Measurements from ENCODE around the gene NLK. TPM values are rescaled to one million over a fixed set of nuclear protein-coding genes. Genes with fewer than 3 reads are reported as not detected.

The NLK gene
- total and polyA plus RNA-seq, 10 of the 15 experiments (the other 5 are each of a cell fraction or from before 2014, with no cell fraction given), result 5.0 to 22.9 (median 15.0) TPM

GRCh38 chr17:28101919-28102318, 59.4 kb downstream of the NLK start:
- FAIRE-seq (no peak), DNase-seq (ENCODE audit: low read depth, low spot score) (no peak), ATAC-seq (no peak)
- intact Hi-C loops (cut with micrococcal nuclease; ENCODE audit: unreplicated experiment) (no loop called here), in situ Hi-C loops (cut with MboI) (no loop called here)
- H3K27me3 ChIP-seq (replicated peaks in 1 of 2; ENCODE audit: control insufficient read depth in 2 of 2, insufficient read depth in 2 of 2, low read length in 1 of 2), result no peaks in the 10 kb centered on the region
- H3K4me2 ChIP-seq (ENCODE audit: control insufficient read depth, insufficient read depth), result no peak overlapping the region
- H3K9ac ChIP-seq (ENCODE audit: control insufficient read depth, insufficient read depth, low read length), result no peak overlapping the region
- no peak overlapping the region for H2AFZ ChIP-seq (ENCODE audit: control insufficient read depth, low read depth, low read length)
- H3K4me3 ChIP-seq, result no peak overlapping the region
- no peaks in the 10 kb centered on the region for H3K36me3 ChIP-seq (ENCODE audit: control insufficient read depth in 2 of 2, insufficient read depth in 2 of 2, low read length in 1 of 2)
- no peaks in the 10 kb centered on the region for H3K79me2 ChIP-seq (ENCODE audit: control insufficient read depth, insufficient read depth, low read length)
- H3K4me1 ChIP-seq (ENCODE audit: control insufficient read depth, insufficient read depth, low read length), result peaks cover 10% of the 10 kb centered on the region; the same call in 1 of the 2 replicates
- H3K9me3 ChIP-seq (replicated peaks; ENCODE audit: control insufficient read depth, insufficient read depth, low read length), result no peaks in the 10 kb centered on the region
- ChIA-PET RAD21 (ENCODE audit: unreplicated experiment) (no interaction called here), POLR2A (no interaction called here), CTCF (interaction anchor here (0.6 to 0.9 kb wide), 2 partner anchors 23 to 47 kb away, joined by 3 read pairs; no protein-coding TSS in a partner anchor), SMC1A (ENCODE audit: uncharacterized antibody, unreplicated experiment) (interaction anchor here (1.2 to 2.0 kb wide), 3 partner anchors 10 to 150 kb away, joined by 3 to 12 read pairs (median 5); no protein-coding TSS in a partner anchor)
- H4K20me1 ChIP-seq (ENCODE audit: control insufficient read depth, insufficient read depth), result no peaks in the 10 kb centered on the region
- H3K27ac ChIP-seq (ENCODE audit: control insufficient read depth, insufficient read depth), result no peak overlapping the region
- BruUV-seq (replicated peaks), result no TSS peak
- TF ChIP-seq NFYA (IDR thresholded peaks at IDR 0.05; ENCODE audit: borderline replicate concordance, low read depth, low read length), result no peak
- TF ChIP-seq YBX1 (IDR thresholded peaks at IDR 0.05), result no peak
- no peak for TF ChIP-seq TCF7 (IDR thresholded peaks at IDR 0.05; ENCODE audit: borderline replicate concordance)
- no peak for TF ChIP-seq ZNF217 (IDR thresholded peaks at IDR 0.05)
- no peak for TF ChIP-seq ZSCAN29 (IDR thresholded peaks at IDR 0.05)
- no peak for TF ChIP-seq FOXK2 (IDR thresholded peaks at IDR 0.05)
- no peak for TF ChIP-seq IKZF1 (conservative IDR thresholded peaks at IDR 0.05)
- TF ChIP-seq ASH2L (IDR thresholded peaks at IDR 0.05; ENCODE audit: borderline replicate concordance, low read depth), result no peak
- TF ChIP-seq NKRF (conservative IDR thresholded peaks at IDR 0.05), result no peak
- no peak for TF ChIP-seq POLR2AphosphoS2 (IDR thresholded peaks at IDR 0.05; ENCODE audit: low read depth, low read length)

Measured in GM12878 (cell line).